Activated naive CD4-positive, alpha-beta T cell treated with anti-CD3 and anti-CD28 coated beads, Interleukin-2, amount 50 U/mL, for 24 hours (primary cell): ENCODE measurements around the gene MPPED1.
A peak's percentile ranks its signal among the peaks of the same experiment; 100 is the strongest.

Source experiments
- H3K27ac Mint-ChIP-seq: one replicate; pipeline ENCODE4 v1.8.0; 2021; ENCODE audit warnings: mild to moderate bottlenecking, mixed read lengths
- H3K27me3 Mint-ChIP-seq: one replicate; pipeline ENCODE4 v1.8.0; 2021; ENCODE audit warnings: mixed read lengths
- H3K36me3 Mint-ChIP-seq: one replicate; pipeline ENCODE4 v1.8.0; 2021; ENCODE audit warnings: mixed read lengths
- H3K4me1 Mint-ChIP-seq: one replicate; pipeline ENCODE4 v1.8.0; 2021; ENCODE audit warnings: mixed read lengths
- H3K4me3 Mint-ChIP-seq: one replicate; pipeline ENCODE4 v1.8.0; 2021; ENCODE audit warnings: mild to moderate bottlenecking, mixed read lengths
- H3K9me3 Mint-ChIP-seq: one replicate; pipeline ENCODE4 v1.8.0; 2021; ENCODE audit warnings: mixed read lengths

Gene MPPED1, protein sequence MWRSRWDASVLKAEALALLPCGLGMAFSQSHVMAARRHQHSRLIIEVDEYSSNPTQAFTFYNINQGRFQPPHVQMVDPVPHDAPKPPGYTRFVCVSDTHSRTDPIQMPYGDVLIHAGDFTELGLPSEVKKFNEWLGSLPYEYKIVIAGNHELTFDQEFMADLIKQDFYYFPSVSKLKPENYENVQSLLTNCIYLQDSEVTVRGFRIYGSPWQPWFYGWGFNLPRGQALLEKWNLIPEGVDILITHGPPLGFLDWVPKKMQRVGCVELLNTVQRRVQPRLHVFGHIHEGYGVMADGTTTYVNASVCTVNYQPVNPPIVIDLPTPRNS

DNA sequence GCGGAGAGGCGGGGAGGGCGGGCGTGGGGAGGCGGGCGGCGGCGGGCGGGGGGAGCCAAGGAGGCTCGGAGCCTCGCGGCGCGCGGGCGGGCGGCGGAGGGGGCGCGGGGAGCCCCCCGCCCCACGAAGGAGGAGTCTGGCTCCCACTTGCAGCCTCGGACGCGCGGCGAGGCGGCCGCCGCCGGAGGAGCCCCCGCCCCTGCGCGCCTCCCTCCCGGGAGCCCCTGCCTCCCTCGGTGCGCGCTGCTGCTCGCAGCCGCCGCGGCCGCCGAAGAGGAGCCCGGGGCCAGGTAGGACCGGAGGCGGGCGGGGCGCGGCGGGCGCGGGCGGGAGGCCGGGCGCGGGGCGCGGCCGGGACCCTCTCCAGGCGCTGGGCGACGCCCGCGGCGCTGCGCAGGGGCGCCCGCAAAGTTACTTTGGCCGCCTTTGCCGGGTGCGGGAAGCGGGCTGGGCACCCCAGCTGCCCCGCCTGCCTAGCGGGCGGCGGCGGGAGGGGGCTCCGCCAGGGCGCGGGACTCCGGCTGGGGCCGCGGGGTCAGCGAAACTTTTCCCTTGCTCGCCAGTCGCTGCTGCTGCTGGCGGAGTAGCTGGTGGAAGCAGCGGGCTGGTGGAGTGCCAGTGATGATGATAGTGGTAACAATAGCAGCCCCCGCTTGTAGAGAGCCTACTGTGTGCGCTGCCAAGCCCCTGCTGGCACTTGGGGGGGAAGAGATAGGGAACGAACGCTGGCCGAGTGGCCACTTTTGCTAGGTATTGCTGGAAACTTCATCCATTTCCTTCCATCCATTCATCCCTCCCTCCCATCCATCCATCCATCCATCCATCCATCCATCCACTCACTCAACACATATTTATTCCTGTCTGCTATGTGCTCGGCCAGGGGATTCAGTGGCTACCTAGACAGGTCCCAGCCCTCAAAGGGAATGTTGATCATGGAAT, at the start of gene MPPED1:
MPPED1 (plus strand) TSS at position 146 of the 939 bp plus-strand sequence. CDS start 12,972 bp downstream, outside the sequence.
- H3K27ac Mint-ChIP-seq: no peak within 1 kb of the TSS
- no peak within 1 kb of the TSS for H3K4me3 Mint-ChIP-seq
- H3K4me1 Mint-ChIP-seq: peaks cover 4% of the 10 kb centered on the region
- no peaks in the 10 kb centered on the region for H3K36me3 Mint-ChIP-seq
- H3K9me3 Mint-ChIP-seq: no peaks in the 10 kb centered on the region
- peaks cover 41% of the 10 kb centered on the region for H3K27me3 Mint-ChIP-seq

DNA sequence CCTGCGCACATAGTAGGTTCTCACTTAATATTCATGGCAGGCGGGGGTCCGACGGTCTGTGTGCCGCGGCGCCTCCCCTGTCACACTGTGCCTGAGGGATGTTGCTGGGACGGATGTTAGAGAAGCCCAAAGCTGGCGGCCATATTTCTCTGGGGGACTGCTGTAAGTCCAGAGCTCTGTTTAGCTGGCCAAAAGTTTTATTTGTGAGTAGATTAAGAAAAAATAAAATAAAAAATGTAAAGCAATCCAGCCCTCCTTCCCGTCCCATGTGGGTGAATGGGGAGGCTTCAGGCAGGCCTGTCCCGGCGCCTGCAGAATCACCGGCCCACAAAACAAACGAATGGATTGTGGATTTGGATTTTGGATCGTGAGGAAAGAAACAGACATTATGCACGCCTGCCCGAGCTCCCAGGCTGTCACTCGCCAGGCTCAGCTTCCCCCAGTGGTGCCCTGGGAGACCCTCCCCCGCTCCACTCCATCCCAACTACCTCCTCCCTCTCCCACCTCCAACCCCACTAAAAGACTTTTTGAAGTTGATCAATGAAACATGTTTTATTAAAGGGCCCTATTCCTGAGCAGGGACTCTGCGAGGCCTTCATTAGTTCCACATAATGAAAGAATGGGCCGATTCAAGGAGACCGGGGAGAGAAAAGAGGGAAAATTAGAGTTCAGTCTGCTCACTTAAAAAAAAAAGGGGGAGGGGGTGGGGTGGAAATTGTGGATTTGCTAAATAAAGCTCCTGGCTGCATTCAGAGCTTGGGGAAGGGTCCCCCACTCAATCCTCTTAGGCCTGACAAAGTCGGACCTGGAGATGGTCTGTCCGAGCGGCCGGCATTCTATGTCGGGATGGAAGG, 48.3 kb upstream of the MPPED1 start:
- Mint-ChIP-seq H3K4me3 (no peak overlapping the region), H3K27ac (no peak overlapping the region), H3K36me3 (no peaks in the 10 kb centered on the region), H3K9me3 (no peaks in the 10 kb centered on the region), H3K4me1 (no peaks in the 10 kb centered on the region), H3K27me3 (peaks cover 4% of the 10 kb centered on the region)

DNA sequence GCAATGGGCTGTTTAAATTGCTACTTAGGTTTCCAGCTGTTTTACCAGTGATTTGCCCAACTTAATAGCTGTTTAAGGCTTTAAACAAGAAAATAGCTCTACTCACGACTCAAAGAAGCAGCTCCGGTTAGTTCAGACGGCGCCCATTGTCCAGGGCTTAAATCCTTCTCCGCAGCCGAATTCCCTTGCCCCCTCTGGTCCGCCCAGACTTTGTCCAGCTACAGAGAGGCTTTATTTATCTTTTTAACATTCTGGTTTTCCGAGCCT, 47.7 kb upstream of the MPPED1 start:
- Mint-ChIP-seq H3K4me1 (no peaks in the 10 kb centered on the region), H3K9me3 (no peaks in the 10 kb centered on the region), H3K4me3 (no peak overlapping the region), H3K36me3 (no peaks in the 10 kb centered on the region), H3K27me3 (peaks cover 5% of the 10 kb centered on the region), H3K27ac (no peak overlapping the region)

DNA sequence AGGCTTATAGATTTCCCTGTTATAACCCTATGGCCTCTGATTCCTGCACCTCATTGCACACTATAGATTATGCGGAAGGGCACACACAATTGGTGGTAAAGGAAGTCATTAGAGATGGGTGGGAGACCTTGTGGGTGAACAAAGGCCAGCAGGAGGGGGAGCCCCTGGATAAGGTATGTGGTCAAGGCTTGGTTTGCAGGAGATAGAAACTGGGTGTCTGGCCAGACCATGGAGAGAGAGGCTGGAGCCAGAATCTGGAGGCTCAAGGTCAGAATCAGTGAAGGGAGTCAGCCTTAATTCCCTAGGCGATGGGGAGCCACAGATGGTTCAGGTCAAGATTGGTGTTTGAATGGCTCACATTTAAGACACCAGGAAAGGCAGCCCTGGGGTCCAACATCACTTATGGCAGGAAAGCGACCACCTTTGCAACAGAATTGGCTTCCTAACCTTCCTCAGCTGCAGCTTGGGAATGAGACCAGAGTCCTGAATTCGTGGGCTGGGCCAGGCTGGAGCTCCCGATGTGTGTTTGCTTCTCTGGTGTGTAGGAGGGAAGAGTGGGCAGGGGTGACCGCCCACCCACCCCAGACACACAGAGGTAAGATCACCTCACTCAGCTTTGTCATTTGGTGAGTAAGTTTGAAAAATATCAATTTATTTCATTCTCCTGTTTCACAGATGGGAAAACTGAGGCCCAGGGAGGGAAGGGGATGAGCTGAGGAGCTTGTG, 45.9 kb upstream of the MPPED1 start:
- Mint-ChIP-seq H3K4me3 (no peak overlapping the region), H3K27me3 (peaks cover 11% of the 10 kb centered on the region), H3K9me3 (no peaks in the 10 kb centered on the region), H3K36me3 (no peaks in the 10 kb centered on the region), H3K4me1 (no peaks in the 10 kb centered on the region), H3K27ac (no peak overlapping the region)

DNA sequence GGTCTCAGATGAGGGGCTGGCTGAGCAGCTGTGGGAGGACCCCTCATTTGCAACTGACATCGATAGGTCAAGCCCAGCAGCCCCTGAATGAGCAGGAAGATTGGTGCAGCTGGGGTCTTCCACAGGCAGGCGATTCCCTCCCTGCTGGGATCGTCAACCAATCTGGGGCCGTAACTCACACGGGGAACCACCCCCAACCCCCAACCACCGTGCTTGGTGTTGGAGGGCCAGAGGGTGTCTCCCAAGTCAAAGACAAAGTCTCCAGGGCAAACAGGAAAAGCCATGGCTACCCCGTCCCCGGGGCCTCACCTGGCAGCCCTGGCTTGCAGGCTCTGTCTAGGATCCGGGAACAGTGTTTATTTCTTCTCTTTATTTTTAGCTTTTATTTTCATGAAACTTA, 41.8 kb upstream of the MPPED1 start:
- Mint-ChIP-seq H3K9me3 (peaks cover 7% of the 10 kb centered on the region), H3K4me1 (no peaks in the 10 kb centered on the region), H3K27me3 (peaks cover 32% of the 10 kb centered on the region), H3K4me3 (no peak overlapping the region), H3K27ac (no peak overlapping the region), H3K36me3 (peaks cover 3% of the 10 kb centered on the region)

DNA sequence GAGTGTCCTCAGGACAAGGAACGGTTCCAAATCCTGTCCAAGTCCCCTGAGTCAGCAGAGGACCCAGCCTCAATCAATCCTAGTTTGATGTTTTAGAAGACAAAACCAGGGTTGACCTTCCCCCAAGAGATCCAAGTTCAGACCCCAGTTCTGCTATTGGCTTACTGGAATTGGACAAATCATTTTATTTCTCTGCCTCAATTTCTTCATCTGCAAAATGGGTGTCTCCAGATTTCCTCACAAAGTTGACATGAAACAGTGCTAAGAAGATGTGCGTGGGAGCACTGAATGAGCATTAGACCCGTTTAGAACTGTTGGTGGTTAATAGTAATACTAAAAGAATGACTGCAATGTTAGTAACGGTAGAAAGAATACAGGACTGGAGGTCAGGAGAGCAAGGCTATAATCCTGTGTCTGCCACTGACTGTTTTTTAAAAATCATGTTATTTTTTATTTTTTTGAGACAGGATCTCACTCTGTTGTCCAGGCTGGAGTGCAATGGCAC, 35.8 kb upstream of the MPPED1 start:
- peak overlapping the region; percentile 21 for H3K27ac Mint-ChIP-seq
- peaks cover 3% of the 10 kb centered on the region for H3K36me3 Mint-ChIP-seq
- H3K4me3 Mint-ChIP-seq: no peak overlapping the region
- peaks cover 36% of the 10 kb centered on the region for H3K27me3 Mint-ChIP-seq
- H3K4me1 Mint-ChIP-seq: peaks cover 3% of the 10 kb centered on the region
- peaks cover 7% of the 10 kb centered on the region for H3K9me3 Mint-ChIP-seq

DNA sequence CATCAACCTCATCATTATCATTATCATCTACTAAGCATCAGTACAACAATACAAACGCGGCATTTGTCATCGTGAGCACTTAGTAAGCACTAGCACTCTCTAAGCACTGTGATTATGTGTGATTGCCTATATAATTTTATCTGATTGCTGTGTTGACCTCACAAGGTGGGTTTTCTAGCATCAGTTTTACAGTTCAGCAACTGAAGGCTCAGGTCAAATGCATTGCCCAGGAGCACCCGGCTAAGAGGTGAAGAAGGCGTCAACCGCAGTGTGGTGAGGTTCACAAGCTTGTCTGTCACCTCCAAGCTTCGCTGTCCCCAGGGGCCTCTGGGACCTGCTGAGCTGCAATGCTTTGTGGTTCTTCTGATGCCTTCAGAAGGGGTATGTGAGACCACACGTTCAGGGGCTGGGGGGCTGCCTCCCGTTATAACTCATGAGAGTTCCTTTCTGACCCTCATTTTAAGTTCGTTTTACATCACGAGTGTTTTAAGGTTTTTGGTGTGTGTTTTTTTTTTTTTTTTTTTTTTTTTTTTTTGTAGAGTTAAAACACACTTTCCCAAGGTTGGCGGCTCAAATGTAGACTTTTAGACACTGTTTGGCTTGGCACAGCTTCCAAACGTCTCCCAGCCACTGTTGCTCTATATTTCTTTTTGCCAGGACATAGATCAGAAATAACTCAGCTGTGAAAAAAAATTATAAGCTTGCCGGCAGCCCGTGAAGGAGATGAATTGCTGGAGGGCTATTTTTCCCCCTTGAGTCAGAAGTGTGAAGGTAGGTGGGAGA, 34.9 kb upstream of the MPPED1 start:
- H3K27ac Mint-ChIP-seq: no peak overlapping the region
- peaks cover 28% of the 10 kb centered on the region for H3K27me3 Mint-ChIP-seq
- H3K4me3 Mint-ChIP-seq: no peak overlapping the region
- peaks cover 3% of the 10 kb centered on the region for H3K4me1 Mint-ChIP-seq
- peaks cover 7% of the 10 kb centered on the region for H3K9me3 Mint-ChIP-seq
- peaks cover 3% of the 10 kb centered on the region for H3K36me3 Mint-ChIP-seq

DNA sequence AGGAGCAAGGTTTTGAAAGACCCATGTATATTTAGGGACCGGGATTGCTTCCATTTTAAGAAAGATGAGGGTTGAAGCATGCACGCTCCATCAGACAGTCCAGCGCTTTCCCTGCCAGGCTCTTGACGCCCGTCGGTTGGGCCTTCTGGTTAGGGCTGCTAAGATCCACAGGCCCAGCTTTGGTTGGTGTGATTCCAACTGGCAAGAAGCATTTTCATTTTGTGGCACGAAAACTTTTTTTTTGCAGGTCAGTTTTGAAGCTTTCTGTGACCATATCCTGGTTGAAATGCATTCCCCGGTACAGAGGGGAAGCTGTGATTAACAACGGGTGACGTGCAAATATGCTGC, 34.3 kb upstream of the MPPED1 start:
- peaks cover 7% of the 10 kb centered on the region for H3K9me3 Mint-ChIP-seq
- H3K4me1 Mint-ChIP-seq: peaks cover 3% of the 10 kb centered on the region
- no peak overlapping the region for H3K27ac Mint-ChIP-seq
- no peak overlapping the region for H3K4me3 Mint-ChIP-seq
- peaks cover 27% of the 10 kb centered on the region for H3K27me3 Mint-ChIP-seq
- peaks cover 3% of the 10 kb centered on the region for H3K36me3 Mint-ChIP-seq

DNA sequence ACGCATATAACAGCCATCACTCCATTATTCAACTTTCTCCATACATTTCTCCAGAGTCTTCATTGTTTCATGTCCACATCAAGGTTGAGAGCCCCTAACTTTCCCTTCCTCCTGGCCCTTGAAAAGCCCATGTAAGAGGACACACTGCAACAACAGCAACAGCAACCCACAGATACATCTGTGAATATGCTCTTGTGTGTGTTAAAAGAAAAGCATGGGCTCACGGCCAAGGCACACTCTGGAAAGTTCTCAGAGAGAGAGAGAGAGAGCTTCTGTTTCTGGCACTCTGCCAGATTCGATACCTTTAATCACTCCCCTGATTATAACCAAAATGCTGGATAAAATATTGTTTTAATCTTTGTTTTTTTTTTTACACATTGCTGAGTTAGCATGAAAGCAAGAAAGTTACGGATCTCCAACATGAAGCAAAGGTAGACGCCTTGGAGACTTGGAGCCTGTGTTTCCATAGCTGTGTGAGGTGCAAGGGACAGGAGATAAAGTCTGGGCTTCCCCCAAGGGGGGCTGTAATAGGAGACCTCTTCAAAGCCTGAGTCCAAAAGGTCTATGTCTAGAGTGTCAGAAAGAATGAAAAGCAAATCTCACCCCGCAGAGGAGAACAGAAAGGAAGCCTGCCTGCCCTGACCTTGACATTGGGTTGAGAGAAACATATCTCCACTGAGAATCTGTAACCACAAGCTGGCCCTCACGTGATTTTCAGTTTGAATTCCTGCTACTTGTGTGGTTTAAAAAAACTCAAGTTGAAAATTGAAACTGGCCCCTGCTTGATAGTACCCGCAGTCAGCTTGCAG, 33.7 kb upstream of the MPPED1 start:
- H3K36me3 Mint-ChIP-seq: peaks cover 3% of the 10 kb centered on the region
- no peak overlapping the region for H3K4me3 Mint-ChIP-seq
- peak overlapping the region; percentile 47 for H3K27ac Mint-ChIP-seq
- H3K27me3 Mint-ChIP-seq: peaks cover 26% of the 10 kb centered on the region
- peaks cover 3% of the 10 kb centered on the region for H3K4me1 Mint-ChIP-seq
- H3K9me3 Mint-ChIP-seq: peaks cover 7% of the 10 kb centered on the region

DNA sequence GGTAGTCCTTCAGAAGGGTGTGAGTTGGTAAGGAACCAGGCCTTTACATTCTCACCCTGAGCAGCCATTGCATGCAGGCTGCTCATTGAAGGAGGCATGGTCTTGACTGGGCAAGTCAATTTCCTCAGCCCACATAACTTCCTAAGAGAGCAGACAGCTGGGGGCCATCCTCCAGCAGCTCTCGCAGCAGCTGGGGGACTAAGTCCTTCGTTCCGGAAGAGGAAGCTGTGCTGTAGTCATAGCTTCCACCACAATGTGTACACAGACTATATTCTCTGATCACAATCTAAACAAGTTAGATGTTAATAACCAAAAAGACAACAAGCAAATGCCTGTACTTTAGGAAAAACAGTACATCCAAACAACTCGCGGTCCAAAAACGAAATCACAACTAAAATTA, 30.1 kb upstream of the MPPED1 start:
- H3K27me3 Mint-ChIP-seq: peaks cover 12% of the 10 kb centered on the region
- no peaks in the 10 kb centered on the region for H3K36me3 Mint-ChIP-seq
- peaks cover 3% of the 10 kb centered on the region for H3K4me1 Mint-ChIP-seq
- no peaks in the 10 kb centered on the region for H3K9me3 Mint-ChIP-seq
- H3K4me3 Mint-ChIP-seq: no peak overlapping the region
- H3K27ac Mint-ChIP-seq: no peak overlapping the region

DNA sequence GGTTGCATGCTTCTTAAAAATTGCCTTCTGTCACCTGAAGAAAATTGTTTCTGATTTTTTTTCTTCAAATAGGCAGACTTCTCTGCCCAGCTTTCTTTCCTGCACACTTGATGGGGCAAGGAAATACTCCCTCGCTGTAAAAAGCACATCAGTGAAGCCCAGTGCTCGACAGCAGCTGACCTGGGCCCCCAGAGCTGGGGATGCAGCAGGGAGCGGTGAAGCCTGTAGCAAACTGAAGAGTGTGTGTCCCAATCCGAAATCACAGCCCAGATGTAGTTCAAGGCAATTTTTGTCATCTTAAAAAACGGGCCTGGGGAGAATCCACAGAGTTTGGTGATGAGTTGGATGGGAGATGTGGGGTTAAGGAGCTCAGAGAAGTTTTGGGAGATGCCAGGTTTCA, 27.0 kb upstream of the MPPED1 start:
- no peaks in the 10 kb centered on the region for H3K4me1 Mint-ChIP-seq
- no peaks in the 10 kb centered on the region for H3K9me3 Mint-ChIP-seq
- H3K27ac Mint-ChIP-seq: no peak overlapping the region
- no peaks in the 10 kb centered on the region for H3K36me3 Mint-ChIP-seq
- peaks cover 7% of the 10 kb centered on the region for H3K27me3 Mint-ChIP-seq
- H3K4me3 Mint-ChIP-seq: no peak overlapping the region

DNA sequence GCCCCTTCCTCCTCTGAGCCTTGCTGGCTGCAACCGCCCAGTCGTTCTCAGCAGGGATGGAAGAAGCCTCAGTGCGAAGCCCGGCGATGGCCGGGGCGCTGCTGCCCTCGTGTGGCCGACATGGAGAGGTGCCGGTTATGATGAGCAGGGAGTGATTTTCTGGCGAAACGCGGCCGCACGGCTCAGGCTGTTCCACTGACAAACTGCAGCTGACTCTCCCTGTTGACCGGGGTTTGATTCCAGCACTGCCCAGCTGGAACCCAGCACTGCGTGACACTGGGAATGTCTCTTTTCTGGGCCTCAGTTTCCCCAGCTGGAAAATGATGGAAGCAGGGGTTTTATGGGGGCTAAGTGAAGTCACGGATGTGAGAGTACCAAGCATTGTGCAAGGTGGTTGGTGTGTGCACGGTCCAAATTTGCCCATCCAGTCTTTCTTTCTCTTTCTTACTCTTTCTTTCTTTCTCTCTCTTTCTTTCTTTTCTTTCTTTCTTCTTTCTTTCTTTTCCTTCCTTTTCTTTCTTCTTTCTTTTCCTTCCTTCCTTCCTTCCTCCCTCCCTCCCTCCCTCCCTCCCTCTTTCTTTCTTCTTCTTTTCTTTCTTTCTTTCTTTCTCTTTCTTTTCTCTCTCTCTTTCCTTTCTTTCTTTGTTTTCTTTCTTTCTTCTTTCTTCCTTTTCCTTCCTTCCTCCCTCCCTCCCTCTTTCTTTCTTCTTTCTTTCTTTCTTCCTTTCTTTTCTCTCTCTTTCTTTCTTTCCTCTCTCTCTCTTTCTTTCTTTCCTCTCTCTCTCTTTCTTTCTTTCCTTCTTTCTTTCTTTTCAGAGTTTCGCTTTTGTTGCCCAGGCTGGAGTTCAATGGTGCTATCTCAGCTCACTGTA, 25.8 kb upstream of the MPPED1 start:
- Mint-ChIP-seq H3K4me1 (no peaks in the 10 kb centered on the region), H3K4me3 (no peak overlapping the region), H3K27ac (no peak overlapping the region), H3K27me3 (peaks cover 5% of the 10 kb centered on the region), H3K36me3 (no peaks in the 10 kb centered on the region), H3K9me3 (no peaks in the 10 kb centered on the region)

DNA sequence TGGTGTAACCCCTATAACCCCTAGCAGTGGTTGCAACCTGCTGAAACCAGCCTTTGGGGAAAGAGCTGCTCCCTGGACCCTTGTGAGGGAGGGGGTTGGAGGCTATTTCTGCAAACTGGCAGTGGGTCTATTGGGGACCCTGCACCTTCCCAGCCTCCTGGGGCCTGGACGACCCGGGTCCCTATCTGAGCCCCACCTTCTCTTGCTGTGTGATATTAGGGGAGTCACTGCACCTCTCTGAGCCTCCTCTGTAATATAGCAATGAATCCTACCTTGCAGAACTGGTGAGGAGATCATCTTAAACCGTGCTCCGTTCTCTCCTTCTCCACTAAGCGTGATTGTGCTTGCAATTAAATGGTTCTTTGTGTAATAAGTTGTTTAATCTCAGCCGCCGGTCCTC, 24.0 kb upstream of the MPPED1 start:
- peaks cover 5% of the 10 kb centered on the region for H3K27me3 Mint-ChIP-seq
- no peak overlapping the region for H3K4me3 Mint-ChIP-seq
- H3K9me3 Mint-ChIP-seq: no peaks in the 10 kb centered on the region
- H3K36me3 Mint-ChIP-seq: no peaks in the 10 kb centered on the region
- H3K27ac Mint-ChIP-seq: no peak overlapping the region
- no peaks in the 10 kb centered on the region for H3K4me1 Mint-ChIP-seq
